ENCODE measurements around the gene DVL2. TPM values are rescaled to one million over a fixed set of nuclear protein-coding genes. Genes with fewer than 3 reads are reported as not detected.

The DVL2 gene
- total RNA-seq, 1 experiment from 2014 or later = 34.9 TPM

DNA sequence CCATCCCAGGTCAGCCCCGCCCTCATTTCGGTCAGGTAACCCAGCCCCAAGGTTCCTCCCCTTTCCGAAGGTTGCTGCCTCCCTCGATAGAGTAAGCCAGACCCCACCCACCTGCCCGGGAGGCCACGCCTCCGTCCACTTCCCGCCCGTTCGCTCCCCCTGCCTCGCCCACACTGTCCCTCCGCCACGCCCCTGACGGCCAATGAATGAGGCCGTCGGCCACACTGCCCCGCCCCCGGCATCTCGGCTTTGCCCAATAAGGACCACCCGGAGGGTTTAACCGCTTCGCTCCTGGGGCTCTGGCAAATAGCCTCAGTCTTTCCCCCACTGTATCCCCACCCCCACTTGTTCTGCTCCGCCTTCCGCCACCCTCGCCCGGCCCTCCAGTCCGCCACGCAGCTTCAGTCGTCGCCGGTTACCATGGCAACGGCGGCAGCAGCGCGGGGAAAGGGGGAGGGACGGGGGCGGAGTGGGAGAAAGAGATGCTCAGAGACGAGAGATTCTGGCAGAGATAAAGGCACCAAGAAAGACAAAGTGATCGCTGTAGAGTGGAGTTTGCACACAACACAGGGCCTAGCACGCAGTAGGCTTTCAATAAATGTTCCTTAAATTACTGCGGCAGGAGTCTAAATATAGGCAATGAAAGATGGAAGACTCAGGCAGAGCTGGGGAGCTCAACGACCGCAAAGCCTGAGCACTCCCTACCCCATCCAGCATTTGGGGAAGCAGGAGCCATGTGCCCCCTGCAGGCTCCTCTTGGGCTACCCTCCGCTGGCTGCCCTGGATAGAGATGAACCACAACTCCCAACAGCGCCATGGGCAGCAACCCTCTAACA lies 19.8 kb downstream of the DVL2 start:
- DNase-seq (ENCODE audit: unreplicated experiment) = peak; percentile 95
- TF ChIP-seq, protein P1, sequence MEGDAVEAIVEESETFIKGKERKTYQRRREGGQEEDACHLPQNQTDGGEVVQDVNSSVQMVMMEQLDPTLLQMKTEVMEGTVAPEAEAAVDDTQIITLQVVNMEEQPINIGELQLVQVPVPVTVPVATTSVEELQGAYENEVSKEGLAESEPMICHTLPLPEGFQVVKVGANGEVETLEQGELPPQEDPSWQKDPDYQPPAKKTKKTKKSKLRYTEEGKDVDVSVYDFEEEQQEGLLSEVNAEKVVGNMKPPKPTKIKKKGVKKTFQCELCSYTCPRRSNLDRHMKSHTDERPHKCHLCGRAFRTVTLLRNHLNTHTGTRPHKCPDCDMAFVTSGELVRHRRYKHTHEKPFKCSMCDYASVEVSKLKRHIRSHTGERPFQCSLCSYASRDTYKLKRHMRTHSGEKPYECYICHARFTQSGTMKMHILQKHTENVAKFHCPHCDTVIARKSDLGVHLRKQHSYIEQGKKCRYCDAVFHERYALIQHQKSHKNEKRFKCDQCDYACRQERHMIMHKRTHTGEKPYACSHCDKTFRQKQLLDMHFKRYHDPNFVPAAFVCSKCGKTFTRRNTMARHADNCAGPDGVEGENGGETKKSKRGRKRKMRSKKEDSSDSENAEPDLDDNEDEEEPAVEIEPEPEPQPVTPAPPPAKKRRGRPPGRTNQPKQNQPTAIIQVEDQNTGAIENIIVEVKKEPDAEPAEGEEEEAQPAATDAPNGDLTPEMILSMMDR (IDR thresholded peaks at IDR 0.05; ENCODE audit: unreplicated experiment) = peak; percentile 27
- CTCF ChIA-PET = interaction anchor here (0.5 to 0.9 kb wide), 5 partner anchors 12 to 546 kb away, joined by 3 read pairs; no protein-coding TSS in a partner anchor
- H3K36me3 Mint-ChIP-seq (ENCODE audit: insufficient read depth, unreplicated experiment) = peaks cover 19% of the 10 kb centered on the region
- no peaks in the 10 kb centered on the region for H3K9me3 Mint-ChIP-seq (ENCODE audit: unreplicated experiment)
- H3K4me1 Mint-ChIP-seq (ENCODE audit: insufficient read depth, unreplicated experiment) = peaks cover 26% of the 10 kb centered on the region
- peak overlapping the region; percentile 75 for H3K4me3 Mint-ChIP-seq (ENCODE audit: unreplicated experiment)
- POLR2A ChIA-PET = interaction anchor here (0.7 to 1.5 kb wide), 4 partner anchors 20 to 265 kb away, joined by 3 to 5 read pairs (median 4); partner anchors contain the start of genes DVL2 and ZBTB4
- intact Hi-C loops (cut with micrococcal nuclease) = loop anchor here (5.0 kb wide), 1 partner anchor 77 kb away; no protein-coding TSS in a partner anchor
- H3K27me3 Mint-ChIP-seq (ENCODE audit: insufficient read depth, unreplicated experiment) = no peaks in the 10 kb centered on the region
- peak overlapping the region; percentile 85 for H3K27ac Mint-ChIP-seq (ENCODE audit: low read depth, unreplicated experiment)
- no TSS peak for BruUV-seq (replicated peaks)

DNA sequence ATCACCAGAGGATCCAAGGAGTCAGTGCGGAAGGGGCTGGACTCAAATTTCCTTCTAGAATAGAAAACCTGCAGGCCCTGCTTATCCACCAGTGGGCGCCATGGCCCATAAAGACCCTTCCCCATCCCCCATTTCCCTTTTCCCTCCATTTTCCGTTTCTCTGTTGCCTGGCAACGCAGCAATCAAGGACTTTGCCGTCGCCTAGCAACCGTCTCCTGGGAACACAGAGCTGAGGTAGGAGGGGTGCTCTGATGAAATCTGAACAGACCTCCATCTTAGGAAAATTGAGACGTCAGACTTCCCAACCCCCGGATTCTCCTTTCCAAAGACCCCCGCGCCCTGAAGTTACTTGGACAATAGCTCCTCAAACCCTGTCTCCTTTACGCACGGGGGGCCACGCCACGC lies 20.4 kb downstream of the DVL2 start:
- H3K4me1 Mint-ChIP-seq (ENCODE audit: insufficient read depth, unreplicated experiment) = peaks cover 23% of the 10 kb centered on the region
- H3K27me3 Mint-ChIP-seq (ENCODE audit: insufficient read depth, unreplicated experiment) = no peaks in the 10 kb centered on the region
- DNase-seq (ENCODE audit: unreplicated experiment) = peak; percentile 62
- no TSS peak for BruUV-seq (replicated peaks)
- intact Hi-C loops (cut with micrococcal nuclease) = loop anchor here (5.0 kb wide), 1 partner anchor 77 kb away; no protein-coding TSS in a partner anchor
- ChIA-PET CTCF (interaction anchor here (0.6 to 0.9 kb wide), 4 partner anchors 13 to 545 kb away, joined by 3 read pairs; no protein-coding TSS in a partner anchor), POLR2A (interaction anchor here (0.7 to 1.5 kb wide), 4 partner anchors 20 to 266 kb away, joined by 3 to 5 read pairs (median 4); partner anchors contain the start of genes DVL2 and ZBTB4)
- peak overlapping the region; percentile 75 for H3K4me3 Mint-ChIP-seq (ENCODE audit: unreplicated experiment)
- no peaks in the 10 kb centered on the region for H3K9me3 Mint-ChIP-seq (ENCODE audit: unreplicated experiment)
- no peak overlapping the region for H3K27ac Mint-ChIP-seq (ENCODE audit: low read depth, unreplicated experiment)
- TF ChIP-seq, protein P1 (IDR thresholded peaks at IDR 0.05; ENCODE audit: unreplicated experiment) = peak; percentile 23
- peaks cover 18% of the 10 kb centered on the region for H3K36me3 Mint-ChIP-seq (ENCODE audit: insufficient read depth, unreplicated experiment)

DNA sequence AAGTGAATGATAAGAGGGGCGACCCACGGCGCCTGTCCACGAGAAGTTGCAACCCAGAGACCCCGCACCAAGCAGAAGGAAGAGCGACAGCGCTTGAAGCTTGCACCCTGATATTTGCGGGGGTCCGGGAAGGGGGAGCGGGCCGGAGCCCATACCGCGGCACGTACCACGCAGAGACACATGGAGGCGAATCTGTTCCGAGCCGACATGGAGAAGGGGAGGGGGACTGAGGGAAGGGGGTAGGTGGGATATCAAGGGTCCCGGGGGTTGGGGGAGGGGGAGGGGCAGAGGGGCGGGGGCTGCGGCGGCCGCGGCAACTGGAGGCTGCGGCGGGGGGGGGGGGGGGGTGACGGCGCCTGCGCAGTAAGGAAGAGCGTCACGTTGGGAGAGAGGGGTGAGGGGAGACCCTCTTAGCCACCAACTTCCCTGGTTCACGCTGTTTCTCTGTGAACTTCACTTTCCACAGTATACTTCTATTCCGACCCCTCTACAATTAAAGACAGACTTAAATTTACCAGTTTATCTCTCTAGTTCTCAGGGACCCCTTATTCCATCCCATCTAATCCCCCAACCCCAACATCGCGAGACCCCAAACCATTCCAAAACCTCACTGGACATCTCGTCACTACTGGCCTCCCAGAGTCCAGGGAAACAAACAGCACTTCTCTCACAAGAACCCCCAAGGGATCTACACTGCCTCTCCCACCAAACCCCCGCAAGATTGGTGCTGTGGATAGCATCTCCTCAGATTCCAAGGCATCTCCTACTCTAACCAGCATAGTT lies 22.6 kb downstream of the DVL2 start:
- Mint-ChIP-seq H3K4me1 (ENCODE audit: insufficient read depth, unreplicated experiment) (peaks cover 23% of the 10 kb centered on the region), H3K9me3 (ENCODE audit: unreplicated experiment) (no peaks in the 10 kb centered on the region), H3K4me3 (ENCODE audit: unreplicated experiment) (no peak overlapping the region)

More for the DNA sequence above, 22.6 kb downstream of the DVL2 start:
- TF ChIP-seq, protein P1 (IDR thresholded peaks at IDR 0.05; ENCODE audit: unreplicated experiment) = no peak
- CTCF ChIA-PET = no interaction called here
- Mint-ChIP-seq H3K27me3 (ENCODE audit: insufficient read depth, unreplicated experiment) (peaks cover 9% of the 10 kb centered on the region), H3K27ac (ENCODE audit: low read depth, unreplicated experiment) (no peak overlapping the region), H3K36me3 (ENCODE audit: insufficient read depth, unreplicated experiment) (peaks cover 18% of the 10 kb centered on the region)
- DNase-seq (ENCODE audit: unreplicated experiment) = no peak
- POLR2A ChIA-PET = no interaction called here
- intact Hi-C loops (cut with micrococcal nuclease) = loop anchor here (5.0 kb wide), 1 partner anchor 74 kb away; no protein-coding TSS in a partner anchor
- no TSS peak for BruUV-seq (replicated peaks)
